Ascending aorta (tissue), 2 donors: ENCODE measurements around the gene LEPROT. TPM values are rescaled to one million over a fixed set of nuclear protein-coding genes. Genes with fewer than 3 reads are reported as not detected.

Experiments
- DNase-seq, 2 donors: peaks; one replicate each; pipeline ENCODE4 v3.0.0-alpha.2; 2019; ENCODE audit warnings: low spot score in 2 of 2
- H3K27ac ChIP-seq, 2 donors: fragments of 200-600 bp; sonication (generic); one replicate each; pipeline ENCODE4 v1.5.1; 2016 to 2017; ENCODE audit warnings: mild to moderate bottlenecking in 1 of 2
- H3K27me3 ChIP-seq: fragments of 200-600 bp; sonication (generic); one replicate; pipeline ENCODE4 v1.5.1; 2017
- H3K36me3 ChIP-seq, 2 donors: fragments of 200-600 bp; sonication (generic); one replicate each; pipeline ENCODE4 v1.5.1; 2016
- H3K4me1 ChIP-seq, 2 donors: fragments of 200-600 bp; sonication (generic); one replicate each; pipeline ENCODE4 v1.5.1; 2016 to 2017; ENCODE audit warnings: mild to moderate bottlenecking in 1 of 2
- H3K4me3 ChIP-seq, 2 donors: fragments of 200-600 bp; sonication (generic); one replicate each; pipeline ENCODE4 v1.5.1; 2016 to 2017; ENCODE audit warnings: mild to moderate bottlenecking in 1 of 2
- H3K9me3 ChIP-seq, 2 donors: fragments of 200-600 bp; sonication (generic); one replicate each; pipeline ENCODE4 v1.5.1; 2016
- CTCF ChIP-seq, 3 experiments: fragments of 200-600 bp in 2 of 3; fragments of 450-650 bp in 1 of 3; sonication (generic) in 2 of 3; IDR thresholded peaks; one replicate each; pipeline ENCODE4 v1.5.1; 2016 to 2019; ENCODE audit warnings: antibody characterized with exemption in 3 of 3, mild to moderate bottlenecking in 1 of 3, moderate library complexity in 1 of 3
- intact Hi-C: fragments of 100-400 bp; cut with DNase I; formaldehyde crosslinking; loops from one replicate; pipeline ENCODE4 v1.15.1; 2023
- total RNA-seq: library from RNA; depleted of rRNA; stranded (reverse); fragments of >200 nt; gene quantifications from one replicate; pipeline ENCODE4 v1.1.0, GENCODE V29; 2016

Gene LEPROT
- total RNA-seq, 1 donor from 2014 or later, result 312 TPM

- Histone ChIP-seq H3K4me1 (no peaks in the 10 kb centered on the region), H3K4me3 (no peak overlapping the region), H3K27me3 (no peaks in the 10 kb centered on the region), H3K36me3 (peaks cover 0 to 19% of the 10 kb centered on the region in 2 donors), H3K9me3 (no peaks in the 10 kb centered on the region), H3K27ac (no peak overlapping the region)
- TF ChIP-seq CTCF (IDR thresholded peaks at IDR 0.05), result no peak
- intact Hi-C loops, result no loop called here
- no peak for DNase-seq
Observed at GRCh38 chr1:65437616-65438015, 17.1 kb downstream of the LEPROT start.

GRCh38 chr1:65440322-65440900 lies 19.9 kb downstream of the LEPROT start:
- H3K27ac ChIP-seq, result no peak overlapping the region
- no peak for DNase-seq
- no peaks in the 10 kb centered on the region for H3K27me3 ChIP-seq
- H3K36me3 ChIP-seq, result peaks cover 0 to 7% of the 10 kb centered on the region in 2 donors
- H3K9me3 ChIP-seq, result no peaks in the 10 kb centered on the region
- no peak for TF ChIP-seq CTCF (IDR thresholded peaks at IDR 0.05)
- no peaks in the 10 kb centered on the region for H3K4me1 ChIP-seq
- intact Hi-C loops, result no loop called here
- H3K4me3 ChIP-seq, result no peak overlapping the region

GRCh38 chr1:65440915-65441314 lies 20.4 kb downstream of the LEPROT start:
- no peak for DNase-seq
- Histone ChIP-seq H3K36me3 (peaks cover 0 to 7% of the 10 kb centered on the region in 2 donors), H3K4me1 (no peaks in the 10 kb centered on the region), H3K27me3 (no peaks in the 10 kb centered on the region), H3K4me3 (no peak overlapping the region), H3K27ac (no peak overlapping the region), H3K9me3 (no peaks in the 10 kb centered on the region)
- no peak for TF ChIP-seq CTCF (IDR thresholded peaks at IDR 0.05)
- intact Hi-C loops, result no loop called here

- intact Hi-C loops, result no loop called here
- H3K9me3 ChIP-seq, result no peaks in the 10 kb centered on the region
- DNase-seq, result no peak
- H3K4me1 ChIP-seq, result no peaks in the 10 kb centered on the region
- H3K36me3 ChIP-seq, result peaks cover 0 to 7% of the 10 kb centered on the region in 2 donors
- no peak overlapping the region for H3K4me3 ChIP-seq
- H3K27ac ChIP-seq, result no peak overlapping the region
- TF ChIP-seq CTCF (IDR thresholded peaks at IDR 0.05), result no peak
- H3K27me3 ChIP-seq, result no peaks in the 10 kb centered on the region
Observed at GRCh38 chr1:65441464-65441863, 21.0 kb downstream of the LEPROT start.

GRCh38 chr1:65442442-65442841 lies 22.0 kb downstream of the LEPROT start:
- peaks cover 0 to under 1% of the 10 kb centered on the region in 2 donors for H3K36me3 ChIP-seq
- H3K27ac ChIP-seq, result no peak overlapping the region
- H3K4me1 ChIP-seq, result no peaks in the 10 kb centered on the region
- no peak for DNase-seq
- intact Hi-C loops, result no loop called here
- H3K4me3 ChIP-seq, result no peak overlapping the region
- H3K27me3 ChIP-seq, result no peaks in the 10 kb centered on the region
- TF ChIP-seq CTCF (IDR thresholded peaks at IDR 0.05), result no peak
- no peaks in the 10 kb centered on the region for H3K9me3 ChIP-seq

- H3K27me3 ChIP-seq, result no peaks in the 10 kb centered on the region
- no peaks in the 10 kb centered on the region for H3K36me3 ChIP-seq
- TF ChIP-seq CTCF (IDR thresholded peaks at IDR 0.05), result no peak
- no peak overlapping the region for H3K27ac ChIP-seq
- DNase-seq, result no peak
- H3K4me3 ChIP-seq, result no peak overlapping the region
- intact Hi-C loops, result no loop called here
- no peaks in the 10 kb centered on the region for H3K9me3 ChIP-seq
- H3K4me1 ChIP-seq, result no peaks in the 10 kb centered on the region
Observed at GRCh38 chr1:65443647-65444046, 23.2 kb downstream of the LEPROT start.
